Fibroblast of upper back skin (primary cell): ENCODE results near the gene CUL3.

Source experiments
- DNase-seq: peaks from one replicate; pipeline ENCODE4 v3.0.0-alpha.2; 2013

CUL3 gene

DNA sequence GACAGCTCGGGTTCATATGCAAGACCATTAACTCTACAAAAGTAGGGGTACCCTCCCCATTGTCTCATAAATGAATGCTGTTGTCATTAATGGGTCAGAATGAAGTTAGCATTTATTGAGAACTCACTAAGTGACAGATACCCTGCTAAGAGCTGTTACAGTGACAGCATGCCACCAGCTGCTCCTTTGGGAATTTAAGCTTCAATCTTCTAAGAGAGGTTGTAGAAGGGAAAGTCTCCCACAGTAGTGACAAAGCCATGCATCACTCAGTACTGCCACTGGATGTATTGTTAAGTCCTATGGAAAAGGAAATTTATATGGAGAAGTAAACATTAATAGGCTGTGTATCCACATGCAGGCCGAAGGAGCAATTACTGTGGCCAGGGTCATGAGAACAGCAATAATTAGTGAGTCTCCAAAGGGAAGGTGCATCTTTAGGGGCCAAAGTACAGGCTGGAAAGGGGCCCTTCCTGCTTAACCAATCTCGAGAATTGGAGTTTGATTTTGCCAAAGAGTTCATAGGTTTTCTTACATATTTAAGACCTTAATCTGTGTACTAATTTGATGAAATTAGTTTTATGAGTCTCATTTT, 118.8 kb downstream of the CUL3 start:
- no peak for DNase-seq

DNA sequence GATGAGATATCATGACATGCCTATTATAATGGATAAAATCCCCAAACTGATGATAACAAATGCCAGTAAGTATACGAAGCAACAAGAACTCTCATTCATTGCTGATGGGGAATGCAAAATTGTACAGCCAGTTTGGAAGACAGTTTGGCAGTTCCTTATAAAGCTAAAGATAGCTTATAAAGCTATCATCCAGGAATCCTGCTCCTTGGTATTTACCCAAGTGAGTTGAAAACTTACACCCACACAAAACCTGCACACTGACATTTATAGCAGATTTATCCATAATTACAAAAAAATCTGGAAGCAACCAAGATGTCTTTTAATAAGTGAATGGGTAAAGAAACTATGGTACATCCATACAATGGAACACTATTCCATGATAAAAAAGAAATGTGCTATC, 123.8 kb downstream of the CUL3 start:
- no peak for DNase-seq

DNA sequence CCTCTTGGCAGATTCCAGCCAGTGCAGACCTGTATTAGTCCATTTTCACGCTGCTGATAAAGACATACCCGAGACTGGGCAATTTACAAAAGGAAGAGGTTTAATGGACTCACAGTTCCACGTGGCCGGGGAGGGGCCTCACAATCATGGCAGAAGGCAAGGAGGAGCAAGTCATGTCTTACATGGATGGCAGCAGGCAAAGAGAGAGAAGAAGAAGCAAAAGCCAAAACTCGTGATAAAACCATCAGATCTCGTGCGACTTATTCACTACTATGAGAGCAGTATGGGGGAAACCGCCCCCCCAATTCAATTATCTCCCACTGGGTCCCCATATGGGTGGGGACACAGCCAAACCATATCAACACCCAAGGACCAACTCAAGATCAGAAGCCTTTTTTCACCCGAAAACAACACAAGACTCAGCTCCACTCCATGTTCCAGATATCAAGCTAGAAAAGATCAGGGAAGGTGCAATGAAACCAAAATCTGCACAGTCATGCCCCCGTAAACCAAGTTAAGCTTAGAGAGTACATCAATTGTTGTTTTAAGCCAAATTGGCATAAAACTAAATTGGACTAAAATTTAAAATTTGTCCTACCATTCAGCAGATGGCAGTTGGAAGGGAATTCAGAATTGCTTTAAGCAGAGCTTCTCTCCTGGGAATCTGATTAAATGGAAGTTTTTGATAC, 127.6 kb downstream of the CUL3 start:
- no peak for DNase-seq

DNA sequence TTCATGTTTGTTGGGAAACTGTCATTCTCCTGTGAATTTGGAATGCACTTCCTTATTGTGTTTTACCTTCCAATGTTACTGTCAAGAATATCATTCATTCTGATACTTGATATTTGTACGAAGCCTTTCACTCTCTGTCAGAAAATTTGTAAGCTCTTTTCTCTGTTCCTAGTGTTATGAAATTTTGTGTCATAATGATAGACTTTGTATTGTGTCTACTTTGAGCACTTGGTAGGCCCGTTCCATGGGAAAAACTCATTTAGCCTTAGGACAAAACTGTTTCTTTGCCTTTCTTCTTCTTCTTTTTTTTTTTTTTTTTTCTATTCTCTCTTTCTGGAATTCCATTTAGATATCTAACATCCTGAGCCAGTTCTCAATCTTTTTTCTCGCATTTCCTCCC, 131.3 kb downstream of the CUL3 start:
- DNase-seq = no peak

DNA sequence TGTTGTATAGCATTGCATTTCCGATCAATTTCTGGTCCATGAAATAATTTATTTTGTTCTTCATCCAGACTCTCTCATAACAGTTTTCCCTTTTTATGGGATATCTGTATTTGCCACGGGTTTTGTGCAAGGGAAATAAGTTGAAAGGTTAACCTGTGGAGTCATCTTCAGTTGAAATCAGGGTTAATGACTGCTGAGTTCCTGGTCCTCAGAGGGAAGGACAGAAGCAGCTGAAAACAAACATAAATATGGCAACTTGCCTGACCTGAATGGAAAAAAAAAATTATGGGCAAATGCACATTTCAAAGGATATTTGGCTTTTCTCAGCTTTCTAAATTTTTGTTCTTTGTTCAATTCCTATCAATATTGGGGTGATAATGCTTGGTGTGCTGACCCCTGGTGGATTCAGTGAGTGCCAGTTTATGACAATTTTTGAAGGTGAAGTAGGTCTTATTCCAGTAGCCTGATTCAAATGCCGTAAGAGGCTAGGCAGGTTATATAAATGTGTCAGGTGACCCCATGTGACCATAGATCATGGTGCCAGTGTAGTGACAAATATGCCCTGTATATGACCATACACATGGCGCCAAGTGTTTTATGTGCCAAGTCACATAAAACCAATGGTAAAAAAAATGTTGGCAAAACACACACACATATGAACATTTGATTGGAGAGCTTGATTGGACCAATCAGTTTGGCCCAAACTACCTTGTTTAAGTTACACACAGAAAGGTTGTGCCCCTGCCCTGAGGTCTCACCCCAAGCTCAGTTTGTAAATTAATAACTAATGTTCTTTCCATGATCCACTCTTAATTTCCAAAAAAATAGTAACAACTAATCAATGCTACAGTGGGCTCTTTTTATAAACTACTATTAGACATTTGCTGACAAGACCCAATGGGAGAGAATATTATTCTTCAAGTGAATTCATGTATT, 135.7 kb downstream of the CUL3 start:
- peak; percentile 26 for DNase-seq

DNA sequence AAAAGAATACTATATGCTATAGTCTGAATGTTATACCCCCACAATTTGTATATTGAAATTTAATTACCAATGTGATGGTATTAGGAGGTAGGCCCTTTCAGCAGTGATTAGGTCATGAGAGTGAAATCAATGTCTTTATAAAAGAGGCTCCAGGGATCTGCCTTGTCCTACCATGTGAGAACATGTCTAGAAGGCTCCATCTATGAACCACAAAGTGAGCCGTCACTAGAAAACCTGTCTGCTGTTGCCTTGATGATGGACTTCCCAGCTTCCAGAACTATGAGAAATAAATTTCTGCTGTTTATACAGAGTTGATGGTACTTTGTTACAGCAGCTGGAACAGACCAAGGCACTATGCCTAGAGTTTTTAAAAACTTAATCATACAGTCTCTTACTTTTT, 136.9 kb downstream of the CUL3 start:
- DNase-seq = no peak

DNA sequence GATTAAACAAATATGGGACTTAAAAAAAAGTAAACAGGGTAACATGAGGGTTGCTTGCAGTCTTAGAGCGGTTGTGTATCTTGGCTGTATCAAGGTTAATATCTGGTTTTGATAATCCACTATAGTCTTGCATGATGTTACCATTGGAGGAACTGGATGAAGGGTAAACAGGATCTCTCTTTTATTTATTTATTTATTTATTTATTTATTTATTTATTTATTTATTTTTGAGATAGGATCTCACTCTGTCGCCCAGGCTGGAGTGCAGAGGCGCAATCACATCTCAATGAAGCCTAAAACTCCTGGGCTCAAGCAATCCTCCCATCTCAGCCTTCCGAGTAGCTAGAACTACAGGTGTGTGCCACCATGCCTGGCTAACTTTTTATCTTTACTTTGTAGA, 140.4 kb downstream of the CUL3 start:
- no peak for DNase-seq

DNA sequence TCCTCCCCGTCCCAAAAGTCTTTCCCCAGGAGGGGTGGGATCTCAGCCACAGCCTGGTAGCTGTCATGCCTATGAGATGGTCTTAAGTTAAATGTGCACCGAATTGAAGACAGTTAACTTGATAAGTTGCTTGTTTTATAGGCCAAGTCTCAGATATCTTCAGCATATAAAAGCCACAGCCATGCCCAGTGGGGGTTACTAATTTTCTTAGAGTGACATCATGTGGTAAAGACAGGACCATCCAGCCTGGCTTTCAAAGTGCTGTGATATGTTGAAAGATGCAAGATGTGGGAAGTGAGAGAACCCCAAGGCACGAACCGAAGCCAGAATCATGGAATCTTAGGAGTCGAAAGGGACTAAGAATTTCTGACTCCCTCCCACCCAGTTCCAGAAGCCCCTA, 141.1 kb downstream of the CUL3 start:
- DNase-seq = peak; percentile 69

DNA sequence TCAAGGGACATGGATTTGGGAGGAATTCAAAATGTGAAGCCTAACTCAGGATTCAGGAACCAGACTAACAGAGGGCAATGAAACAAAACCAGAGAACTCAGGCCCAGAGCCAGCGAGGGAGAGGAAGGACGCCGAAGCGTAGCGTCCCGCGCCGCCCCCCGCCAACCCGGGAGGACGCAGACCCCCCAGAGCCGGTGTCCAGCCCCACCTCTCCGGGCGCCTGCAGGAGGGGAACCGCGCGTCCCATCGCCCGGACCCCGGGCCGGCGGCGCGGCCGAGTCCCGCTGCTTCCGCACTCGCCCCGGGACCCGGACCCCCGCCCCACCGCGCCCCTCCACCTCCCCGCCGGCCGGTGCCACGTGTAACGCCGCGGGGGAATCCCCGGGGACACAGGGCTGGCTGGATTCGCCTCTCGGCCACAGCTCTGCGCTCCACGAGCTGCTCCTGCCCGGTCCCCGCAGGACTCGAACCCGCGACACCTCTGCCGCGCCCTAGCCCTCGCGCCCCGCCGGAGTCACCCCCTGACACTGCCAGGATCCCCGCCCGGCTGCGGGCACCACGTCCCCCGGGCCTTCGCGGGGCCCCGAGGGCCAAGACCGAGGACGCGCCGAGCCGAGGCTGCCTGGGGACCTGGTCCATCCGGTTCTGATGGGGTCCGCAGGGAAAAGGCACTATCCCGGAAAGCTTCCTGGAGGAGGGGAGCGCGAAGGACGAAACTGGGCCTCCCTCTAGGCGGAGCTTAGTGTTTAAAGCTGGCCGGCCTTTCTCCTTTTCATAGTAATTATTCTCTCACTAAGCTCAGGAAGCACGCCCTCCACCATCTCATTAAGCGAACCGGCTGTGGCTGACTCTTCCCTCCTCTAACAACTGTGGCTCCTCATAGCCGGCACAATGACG, 142.8 kb downstream of the CUL3 start:
- DNase-seq = peak; percentile 21

DNA sequence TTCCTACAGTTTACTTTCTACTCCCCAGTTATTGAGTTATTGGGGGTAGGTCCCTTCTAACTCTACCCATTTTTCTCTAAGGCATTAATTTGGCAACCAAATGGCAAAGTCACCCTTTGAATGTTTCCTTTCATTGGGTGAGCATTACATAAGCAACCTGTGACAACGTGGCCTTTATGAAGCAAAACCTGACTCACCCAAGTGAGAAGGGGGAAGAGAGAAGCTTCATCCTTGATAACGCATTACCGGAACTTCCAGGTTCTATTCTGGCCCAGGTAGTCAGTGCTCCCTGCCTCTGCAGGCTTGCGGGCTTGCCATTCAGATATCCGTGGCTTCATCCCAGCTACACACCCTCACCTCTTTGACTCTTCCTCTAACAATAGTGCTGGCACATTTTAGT, 144.2 kb downstream of the CUL3 start:
- no peak for DNase-seq

DNA sequence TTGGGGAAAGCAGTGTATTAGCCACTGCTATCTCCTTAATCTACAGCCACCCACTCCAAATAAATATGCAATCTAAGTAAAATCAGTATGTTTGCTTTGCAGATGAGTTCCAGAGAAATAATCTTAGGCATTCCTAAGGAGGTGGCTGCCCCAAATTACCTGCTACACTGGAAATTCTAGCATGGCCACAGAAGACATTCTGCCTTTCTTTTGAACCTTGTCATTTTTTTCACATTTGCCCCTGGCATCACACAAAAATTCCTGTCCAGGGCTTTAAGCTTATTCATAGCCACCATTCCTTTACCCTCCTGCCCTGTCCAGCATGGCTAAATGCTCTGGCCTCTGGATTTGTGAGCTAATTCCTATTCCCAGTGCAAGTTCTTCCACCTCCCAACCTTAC, 146.4 kb downstream of the CUL3 start:
- DNase-seq = no peak

DNA sequence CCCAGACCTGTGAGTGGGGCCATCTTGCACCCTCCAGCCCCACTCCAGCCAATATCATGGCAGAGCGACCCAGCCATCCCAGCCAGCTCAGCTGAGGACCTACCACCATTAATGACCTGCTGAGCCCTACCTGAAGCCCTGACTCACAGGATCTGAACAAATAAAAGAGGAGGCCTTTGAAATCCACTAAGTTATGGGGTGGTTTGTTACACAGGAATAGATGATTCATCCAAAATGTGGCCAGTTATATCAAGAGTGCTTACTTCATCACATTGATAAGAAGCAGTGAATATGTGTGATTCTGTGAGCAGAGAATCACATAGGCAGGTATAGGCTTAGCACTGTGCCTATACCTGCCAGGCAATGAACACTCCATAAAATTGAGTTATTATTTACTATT, 148.5 kb downstream of the CUL3 start:
- no peak for DNase-seq

DNA sequence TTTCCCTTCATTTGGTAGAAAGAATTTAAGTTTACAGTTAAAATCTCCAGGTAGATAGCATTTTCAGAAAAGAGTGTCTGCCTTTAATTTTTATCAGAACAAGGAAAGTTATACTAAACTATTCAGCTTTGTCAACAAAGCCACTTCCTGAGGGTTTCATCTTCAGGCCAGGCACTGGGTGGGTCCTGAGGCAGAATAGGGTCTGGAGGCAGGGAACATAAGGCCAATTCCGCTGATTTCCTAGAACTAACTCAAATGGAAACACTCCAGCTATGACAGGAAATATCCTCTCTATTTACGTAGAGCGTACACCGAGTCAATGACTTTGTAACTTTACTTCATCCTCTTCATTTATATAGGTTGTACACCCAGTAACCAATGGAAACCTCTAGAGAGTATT, 150.5 kb downstream of the CUL3 start:
- DNase-seq = no peak

DNA sequence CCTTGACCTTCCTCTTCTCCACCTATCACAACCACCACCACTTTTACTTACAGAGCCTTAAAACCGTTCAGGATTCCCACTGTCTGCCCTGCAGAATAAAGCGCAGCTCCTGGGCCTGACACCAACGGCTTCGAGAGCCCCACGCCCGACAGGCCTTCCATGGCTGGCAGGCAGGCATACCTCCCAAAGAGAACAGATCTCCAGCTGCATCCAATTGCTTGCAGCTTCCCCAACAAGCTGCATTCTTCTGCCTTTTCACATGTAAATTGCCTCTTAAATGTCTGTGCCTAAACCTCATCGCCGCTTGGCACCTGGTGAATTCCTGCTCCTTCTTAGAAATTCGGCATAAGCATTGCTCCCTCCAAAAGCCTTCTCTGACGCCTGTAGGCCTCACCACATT, 151.7 kb downstream of the CUL3 start:
- no peak for DNase-seq

DNA sequence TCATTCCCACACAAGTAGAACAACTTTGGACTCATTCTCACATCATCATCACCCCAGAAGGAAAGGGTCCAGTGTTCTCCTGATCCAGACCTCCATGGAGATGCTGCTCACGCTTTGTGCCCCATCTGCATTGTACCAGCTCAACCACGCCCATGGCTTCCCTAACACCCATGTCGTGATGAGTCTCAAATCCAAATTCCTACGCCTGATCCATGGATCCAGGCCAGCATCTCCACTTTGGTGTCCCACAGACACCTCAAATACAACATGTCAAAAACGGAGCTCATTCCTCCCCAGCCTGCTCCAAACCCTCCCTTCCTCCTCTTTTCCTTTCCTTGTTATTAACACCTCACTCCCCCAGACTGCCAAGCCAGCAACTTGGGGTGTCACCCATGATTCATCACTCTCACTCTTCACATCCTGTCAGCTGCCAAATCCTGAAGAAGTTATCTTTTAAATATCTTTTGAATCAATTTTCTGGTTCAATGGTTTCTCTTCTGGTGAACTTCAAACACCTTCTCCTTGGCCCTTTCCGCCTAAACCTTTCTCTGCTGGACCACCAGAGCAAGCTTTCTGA, 153.1 kb downstream of the CUL3 start:
- no peak for DNase-seq

DNA sequence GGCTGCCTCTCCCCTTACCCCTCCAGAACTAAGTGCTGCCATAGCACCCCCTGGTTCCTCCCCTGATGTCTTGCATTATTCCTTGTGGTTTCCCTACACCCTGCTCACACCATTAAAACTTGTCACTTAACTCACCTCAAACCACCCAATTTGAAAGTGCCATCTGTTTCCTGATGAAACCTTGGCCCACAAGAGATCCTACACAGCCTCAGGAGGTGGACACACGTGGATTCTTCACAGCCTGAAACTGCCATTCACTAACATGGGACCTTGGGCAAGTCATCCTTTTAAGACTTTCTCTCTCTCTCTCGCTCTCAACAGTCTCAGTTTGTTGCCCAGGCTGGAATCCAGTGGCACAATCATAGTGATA, 155.7 kb downstream of the CUL3 start:
- no peak for DNase-seq

DNA sequence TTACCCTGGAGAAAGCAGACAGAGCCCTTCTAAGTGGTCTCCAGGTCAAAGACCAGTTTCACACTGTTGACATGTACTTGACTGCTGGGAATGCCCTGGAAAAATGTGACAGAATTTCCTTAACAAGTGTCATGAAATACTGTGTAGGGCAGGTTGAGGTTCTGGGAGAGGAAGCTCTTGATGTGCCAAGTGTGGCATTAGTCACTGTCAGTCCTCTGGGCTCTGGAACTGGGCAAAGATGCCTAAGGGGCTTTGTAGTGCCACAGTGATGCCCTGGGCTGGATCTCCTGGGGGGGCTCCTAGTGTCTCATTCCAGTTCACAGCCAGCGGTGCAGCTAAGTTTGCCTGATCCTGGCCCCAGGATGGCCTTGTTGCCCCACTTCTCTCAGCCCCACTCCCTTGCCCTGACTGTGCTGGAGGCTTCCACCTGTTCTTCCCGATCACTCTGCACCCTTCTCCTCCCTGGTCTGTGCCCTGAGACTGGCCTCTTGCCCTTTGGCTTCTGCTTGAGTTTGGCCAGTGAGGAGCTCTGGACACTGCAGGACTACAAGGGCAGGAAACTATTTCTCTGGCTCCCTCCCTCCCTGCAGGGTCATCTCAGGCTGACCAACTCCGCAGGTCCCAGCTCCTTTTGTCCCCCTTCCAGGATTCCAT, 156.2 kb downstream of the CUL3 start:
- no peak for DNase-seq

DNA sequence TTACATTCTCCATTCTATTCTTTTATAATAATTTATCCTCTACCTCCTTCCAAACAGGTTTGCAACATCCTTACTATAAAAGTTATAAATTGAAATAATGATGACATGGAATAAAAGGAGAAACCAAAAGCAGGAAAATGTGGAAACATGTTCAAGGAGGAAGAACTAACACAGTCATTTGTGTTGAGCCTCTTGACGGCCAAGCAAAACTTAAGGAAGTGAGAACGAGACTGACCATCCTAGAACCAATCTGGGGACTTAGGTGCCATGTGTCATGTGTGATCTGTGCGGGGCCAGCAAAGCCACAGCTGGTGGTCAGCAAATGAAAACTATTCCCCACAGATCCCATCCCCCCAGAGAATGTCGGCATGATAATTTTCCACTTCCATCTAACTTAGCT, 157.7 kb downstream of the CUL3 start:
- no peak for DNase-seq

DNA sequence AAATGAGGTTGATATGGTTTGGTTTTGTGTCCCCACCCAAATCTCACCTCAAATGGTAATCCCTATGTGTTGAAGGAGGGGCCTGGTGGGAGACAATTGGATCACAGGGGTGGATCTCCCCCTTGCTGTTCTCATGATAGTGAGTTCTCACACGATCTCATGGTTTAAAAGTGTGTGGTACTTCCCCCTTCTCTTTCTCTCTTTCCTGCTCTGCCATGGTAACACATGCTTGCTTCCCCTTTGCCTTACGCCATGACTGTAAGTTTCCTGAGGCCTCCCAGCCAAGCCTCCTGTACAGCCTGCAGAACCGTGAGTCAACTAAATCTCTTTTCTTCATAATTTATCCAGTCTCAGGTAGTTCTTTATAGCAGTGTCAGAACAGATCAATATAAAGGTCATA, 158.5 kb downstream of the CUL3 start:
- no peak for DNase-seq

DNA sequence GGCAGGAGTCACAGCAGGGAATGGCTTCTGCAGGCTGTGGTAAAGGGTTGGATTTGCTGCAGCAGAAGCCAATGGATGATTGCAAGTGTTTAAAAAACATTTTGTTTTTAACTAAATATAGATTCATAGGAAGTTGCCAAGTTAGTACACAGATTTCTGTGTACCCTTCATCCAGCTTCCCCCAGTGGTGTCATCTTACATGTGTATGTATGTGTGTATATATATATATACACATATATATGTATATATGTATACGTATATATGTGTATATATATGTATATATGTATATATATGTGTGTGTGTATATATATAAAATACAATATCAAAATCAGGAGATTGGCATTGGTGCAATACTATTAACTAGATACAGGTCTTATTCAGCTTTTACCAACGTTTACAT, 164.1 kb downstream of the CUL3 start:
- DNase-seq = no peak
